Smooth muscle cell of the coronary artery (primary cell): ENCODE measurements around the gene GRM3. TPM values are rescaled to one million over a fixed set of nuclear protein-coding genes. Genes with fewer than 3 reads are reported as not detected.

Experiments
- total RNA-seq: library from RNA; depleted of rRNA; stranded (reverse); fragments of >200 nt; gene quantifications from 2 replicates; pipeline ENCODE4 v1.2.3, GENCODE V29; 2014; ENCODE audit warnings: low replicate concordance

The GRM3 gene
- not detected in 2 replicates for total RNA-seq

DNA sequence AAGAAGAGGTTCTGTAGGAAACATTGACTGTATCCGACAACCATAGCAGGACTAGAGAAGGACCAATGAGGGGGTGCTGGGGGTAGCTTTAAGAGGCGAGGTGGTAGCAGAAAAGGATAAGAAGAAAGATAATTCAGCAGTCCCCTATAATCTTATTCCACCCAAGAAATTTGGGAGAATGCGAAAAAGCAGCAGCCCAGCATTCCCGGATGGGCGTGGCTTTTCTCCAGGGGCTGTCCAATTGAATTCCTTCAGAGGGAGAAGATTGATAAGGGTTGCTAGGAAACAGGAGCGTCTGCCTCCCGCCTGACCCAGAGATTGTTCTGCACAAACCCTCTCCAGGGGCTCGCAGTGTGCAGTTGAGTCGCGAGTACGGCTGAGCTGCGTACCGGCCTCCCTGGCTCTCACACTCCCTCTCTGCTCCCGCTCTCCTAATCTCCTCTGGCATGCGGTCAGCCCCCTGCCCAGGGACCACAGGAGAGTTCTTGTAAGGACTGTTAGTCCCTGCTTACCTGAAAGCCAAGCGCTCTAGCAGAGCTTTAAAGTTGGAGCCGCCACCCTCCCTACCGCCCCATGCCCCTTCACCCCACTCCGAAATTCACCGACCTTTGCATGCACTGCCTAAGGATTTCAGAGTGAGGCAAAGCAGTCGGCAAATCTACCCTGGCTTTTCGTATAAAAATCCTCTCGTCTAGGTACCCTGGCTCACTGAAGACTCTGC, at the start of gene GRM3:
Gene GRM3, plus strand, starts transcription at position 349 of the 721 bp plus-strand sequence. CDS start 121,237 bp downstream, outside the sequence.

